GM12878 (cell line): ENCODE results near the gene ZDHHC14. TPM values are rescaled to one million over a fixed set of nuclear protein-coding genes. Genes with fewer than 3 reads are reported as not detected.
A peak's percentile ranks its signal among the peaks of the same experiment; 100 is the strongest.

Experiments used
- ATAC-seq: fragments of 200-7000 bp; cut with Tn5 transposase; 3 replicates; pipeline ENCODE4 v1.9.1; 2020; ENCODE audit warnings: mild to moderate bottlenecking, moderate library complexity
- BruUV-seq: library from RNA; stranded (reverse); fragments of 400-500 nt; replicated peaks from 2 replicates; lab custom pipeline; 2021; lab: Mats Ljungman, UMichigan
- CTCF ChIA-PET: fragments of 300-600 bp; sonication (Branson Sonifier 250); formaldehyde crosslinking; extraction: SDS; loops from one replicate; lab custom pipeline; 2021; ENCODE audit warnings: inconsistent platforms; lab: Yijun Ruan, JAX
- POLR2A ChIA-PET: fragments of 350-600 bp; formaldehyde crosslinking; extraction: SDS; loops from one replicate; lab custom pipeline; 2021; ENCODE audit warnings: inconsistent platforms; lab: Charles Lee
- RAD21 ChIA-PET: fragments of 300-600 bp; sonication (Branson Sonifier 250); formaldehyde crosslinking; loops from one replicate; lab custom pipeline; 2023; ENCODE audit warnings: antibody characterized with exemption; ENCODE audit not compliant: unreplicated experiment; lab: Charles Lee
- SMC1A ChIA-PET: fragments of 300-600 bp; sonication (Branson Sonifier 250); formaldehyde crosslinking; loops from one replicate; lab custom pipeline; 2023; ENCODE audit not compliant: unreplicated experiment, uncharacterized antibody; lab: Charles Lee
- DNase-seq: peaks from one replicate; pipeline ENCODE4 v3.0.0-alpha.2; 2011; ENCODE audit warnings: low read depth, low spot score
- FAIRE-seq: peaks from 3 replicates; lab custom pipeline; 2011; peaks lifted over from hg19 to GRCh38; lab: Jason Lieb, UNC
- H2AFZ ChIP-seq: 2 replicates; pipeline ENCODE4 v1.6.0; 2011; ENCODE audit warnings: low read depth, low read length, control low read depth; ENCODE audit not compliant: control insufficient read depth
- H3K27ac ChIP-seq: 2 replicates; pipeline ENCODE4 v1.5.1; 2011; ENCODE audit warnings: control low read depth; ENCODE audit not compliant: control insufficient read depth, insufficient read depth
- H3K27me3 ChIP-seq, 2 experiments: replicated peaks in 1 of 2; 2 replicates each; pipeline versions ENCODE4 v1.6.0 to v1.6.1; 2011; ENCODE audit warnings: low read length in 1 of 2; ENCODE audit not compliant: control insufficient read depth in 2 of 2, insufficient read depth in 2 of 2
- H3K36me3 ChIP-seq, 2 experiments: 2 replicates each; pipeline ENCODE4 v1.5.1; 2011; ENCODE audit warnings: low read length in 1 of 2; ENCODE audit not compliant: control insufficient read depth in 2 of 2, insufficient read depth in 2 of 2
- H3K4me1 ChIP-seq: 2 replicates; pipeline ENCODE4 v1.6.1; 2011; ENCODE audit warnings: mild to moderate bottlenecking, low read length, moderate library complexity, mixed read lengths; ENCODE audit not compliant: control insufficient read depth, insufficient read depth
- H3K4me2 ChIP-seq: 2 replicates; pipeline ENCODE4 v1.6.0; 2011; ENCODE audit warnings: control low read depth; ENCODE audit not compliant: control insufficient read depth, insufficient read depth
- H3K4me3 ChIP-seq: fragments of 200-600 bp; sonication (generic); 2 replicates; pipeline ENCODE4 v1.5.1; 2016
- H3K79me2 ChIP-seq: 2 replicates; pipeline ENCODE4 v1.6.0; 2011; ENCODE audit warnings: low read length; ENCODE audit not compliant: control insufficient read depth, insufficient read depth
- H3K9ac ChIP-seq: 2 replicates; pipeline ENCODE4 v1.8.0; 2011; ENCODE audit warnings: low read length, control low read depth, mixed read lengths; ENCODE audit not compliant: control insufficient read depth, insufficient read depth
- H3K9me3 ChIP-seq: replicated peaks from 3 replicates; pipeline ENCODE4 v1.5.1; 2011; ENCODE audit warnings: mild to moderate bottlenecking, low read length; ENCODE audit not compliant: control insufficient read depth, insufficient read depth
- H4K20me1 ChIP-seq: 2 replicates; pipeline ENCODE4 v1.6.0; 2011; ENCODE audit not compliant: control insufficient read depth, insufficient read depth
- BCL3 ChIP-seq: IDR thresholded peaks from 2 replicates; pipeline ENCODE4 v1.6.1; 2011; ENCODE audit warnings: borderline replicate concordance, low read depth, mild to moderate bottlenecking, moderate library complexity, low read length; ENCODE audit not compliant: insufficient read depth, poor library complexity, severe bottlenecking
- CEBPZ ChIP-seq: fragments of 150-350 bp; IDR thresholded peaks from 2 replicates; pipeline ENCODE4 v1.6.1; 2016; ENCODE audit warnings: low read depth, low read length
- ETV6 ChIP-seq, 2 experiments: fragments of 450-650 bp in 1 of 2; IDR thresholded peaks in 1 of 2; conservative IDR thresholded peaks in 1 of 2; 2 replicates each; pipeline ENCODE4 v1.6.1; 2014; ENCODE audit warnings: antibody characterized with exemption in 1 of 2, borderline replicate concordance in 1 of 2, low read depth in 1 of 2, mild to moderate bottlenecking in 1 of 2, moderate library complexity in 1 of 2
- NFIC ChIP-seq: IDR thresholded peaks from 2 replicates; pipeline ENCODE4 v1.6.1; 2012; ENCODE audit warnings: low read depth, mild to moderate bottlenecking, inconsistent platforms, low read length, moderate library complexity
- TCF3 ChIP-seq: IDR thresholded peaks from 2 replicates; pipeline ENCODE4 v1.6.1; 2012; ENCODE audit warnings: low read depth, mild to moderate bottlenecking, low read length, borderline replicate concordance; ENCODE audit not compliant: insufficient read depth
- TCF7 ChIP-seq: IDR thresholded peaks from 2 replicates; pipeline ENCODE4 v1.6.1; 2014; ENCODE audit warnings: antibody characterized with exemption, borderline replicate concordance
- WGBS: methylation state at CpG from one replicate; pipeline ENCODE4 v1.1.6; 2016; ENCODE audit warnings: low lambda C conversion rate; ENCODE audit not compliant: insufficient replicate concordance, insufficient coverage; ENCODE audit errors: missing lambda C conversion rate; 5-methylcytosine and 5-hydroxymethylcytosine counted together
- in situ Hi-C: fragments of 300-500 bp; cut with MboI; formaldehyde crosslinking; loops from 9 replicates; pipeline ENCODE4 v1.14.3; 2018; ENCODE audit warnings: mixed read lengths
- intact Hi-C: fragments of 100-400 bp; cut with micrococcal nuclease; formaldehyde crosslinking; loops from one replicate; pipeline ENCODE4 v1.14.2; 2022; ENCODE audit not compliant: unreplicated experiment
- polyA plus RNA-seq, 11 experiments: library from polyadenylated mRNA; depleted of rRNA in 4 of 11; unstranded in 6 of 11; stranded (reverse) in 5 of 11; fragments of >200 nt; fragmentation: Nextera tagmentation in 4 of 11; fragmentation: Illumina TruSeq in 1 of 11; extraction: Ambion mirVana in 4 of 11; extraction: Trizol in 1 of 11; gene quantifications; 1 replicate in 1 of 11; 2 replicates in 10 of 11; pipeline versions ENCODE4 v1.2.1 to v1.2.3, GENCODE V29; 2011 to 2016; ENCODE audit warnings: inconsistent platforms in 2 of 11, missing spikeins in 2 of 11, low read depth in 1 of 11
- total RNA-seq, 4 experiments: library from RNA; depleted of rRNA in 3 of 4; stranded (reverse); fragments of >200 nt in 3 of 4; fragmentation: Illumina TruSeq in 1 of 4; extraction: Trizol in 1 of 4; gene quantifications; 2 replicates each; pipeline versions ENCODE4 v1.2.1 to v1.2.3, GENCODE V29; 2013 to 2021

The ZDHHC14 gene
- total and polyA plus RNA-seq, 10 of the 15 experiments (the other 5 are each of a cell fraction or from before 2014, with no cell fraction given), result 0.15 to 16.0 (median 0.76) TPM; not detected in 1

GRCh38 chr6:157611406-157611805 is 230.4 kb downstream of the ZDHHC14 start (continued):
- TF ChIP-seq TCF7 (no peak), ETV6 (conservative IDR thresholded peaks at IDR 0.05 in 1 of 2, IDR thresholded peaks at IDR 0.05 in 1 of 2; ENCODE audit: borderline replicate concordance in 1 of 2, low read depth in 1 of 2) (no peak)

GRCh38 chr6:157613011-157613522 is 232.1 kb downstream of the ZDHHC14 start:
- no peaks in the 10 kb centered on the region for H3K27me3 ChIP-seq
- TF ChIP-seq CEBPZ (no peak), TCF3 (peak; percentile 45; the same call in 1 of the 2 replicates), BCL3 (peak; percentile 86), NFIC (0 out of 2 replicates have a peak, but pooled peaks have one; percentile 18)
- TF ChIP-seq, all 136 proteins: peak for 3
- FAIRE-seq (no peak), ATAC-seq (no peak), DNase-seq (no peak)
- CTCF ChIA-PET, result interaction anchor here (0.7 to 3.3 kb wide), 10 partner anchors 8 to 297 kb away, joined by 3 to 29 read pairs (median 4); no protein-coding TSS in a partner anchor
- Histone ChIP-seq H3K9ac (no peak overlapping the region), H3K79me2 (no peaks in the 10 kb centered on the region), H3K4me3 (no peak overlapping the region), H4K20me1 (no peaks in the 10 kb centered on the region), H3K36me3 (no peaks in the 10 kb centered on the region), H3K4me1 (no peaks in the 10 kb centered on the region), H3K9me3 (no peaks in the 10 kb centered on the region), H3K27ac (no peak overlapping the region), H2AFZ (no peak overlapping the region), H3K4me2 (no peak overlapping the region)
- BruUV-seq, result no TSS peak
- intact Hi-C loops, result no loop called here
- RAD21 ChIA-PET, result interaction anchor here (0.7 to 3.2 kb wide), 6 partner anchors 15 to 298 kb away, joined by 3 to 25 read pairs (median 4); no protein-coding TSS in a partner anchor
- SMC1A ChIA-PET, result interaction anchor here (0.7 to 3.7 kb wide), 9 partner anchors 12 to 298 kb away, joined by 3 to 18 read pairs (median 5); no protein-coding TSS in a partner anchor
- WGBS, result 36% methylated on average over 7 of the region's 7 CpGs
- in situ Hi-C loops, result no loop called here
- POLR2A ChIA-PET, result interaction anchor here (0.9 kb wide), 1 partner anchor 40 kb away, joined by 3 read pairs; no protein-coding TSS in a partner anchor
